ENCODE measurements around the gene CYP17A1.

- no peak for TF ChIP-seq GATA2 (IDR thresholded peaks at IDR 0.05; ENCODE audit: low read depth, low read length)
- no peak for TF ChIP-seq GATA3 (IDR thresholded peaks at IDR 0.05; ENCODE audit: low read depth, low read length)
These were observed 22.7 kb upstream of the CYP17A1 start for GRCh38 chr10:102859911-102860310.
